HG02981 (cell line): ENCODE measurements around the gene ACOX1.

Experiments used
- ATAC-seq: cut with Tn5 transposase; IDR thresholded peaks from one replicate; pipeline ENCODE4 v1.9.1; 2021; ENCODE audit warnings: mild to moderate bottlenecking, moderate library complexity; ENCODE audit not compliant: unreplicated experiment

The ACOX1 gene

DNA sequence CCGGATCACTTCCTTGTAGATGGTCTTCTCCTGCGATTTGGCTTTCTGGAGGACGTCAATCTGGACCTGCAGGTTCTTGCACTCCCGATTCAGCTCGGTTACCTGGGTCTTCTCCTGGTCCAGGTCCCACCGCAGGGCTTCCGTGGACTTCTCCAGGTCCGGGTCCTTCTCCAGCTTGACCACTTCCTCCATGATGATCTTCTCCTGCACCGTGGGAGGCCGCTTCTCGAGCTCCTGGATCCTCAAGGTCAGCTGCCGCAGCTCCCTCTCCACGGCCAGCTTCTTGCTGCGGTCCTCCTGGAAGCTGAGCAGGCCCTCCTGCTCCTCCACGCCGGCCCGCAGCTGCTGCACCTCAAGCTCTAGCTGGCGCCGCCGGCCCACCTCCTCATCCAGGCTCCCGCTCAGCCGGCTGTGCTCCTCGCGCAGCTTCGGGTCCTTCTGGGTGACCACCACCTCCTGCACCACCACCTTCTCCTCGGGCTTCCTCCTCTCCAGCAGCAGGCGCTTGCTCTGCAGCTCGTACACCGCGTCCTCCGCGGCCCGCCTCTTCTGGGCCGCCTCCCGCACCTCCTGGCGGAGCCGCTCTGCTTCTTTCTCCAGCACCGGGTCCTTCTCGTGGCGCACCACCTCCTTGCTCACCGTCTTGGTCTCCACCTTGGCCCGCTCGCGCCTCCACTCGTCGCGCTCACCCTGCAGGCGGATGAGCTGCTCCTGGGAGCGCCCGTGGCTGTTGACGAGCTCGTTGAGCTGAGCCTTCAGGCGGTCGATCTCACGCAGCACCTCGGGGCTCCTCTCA is 29.9 kb upstream of the ACOX1 start:
- no peak for ATAC-seq

DNA sequence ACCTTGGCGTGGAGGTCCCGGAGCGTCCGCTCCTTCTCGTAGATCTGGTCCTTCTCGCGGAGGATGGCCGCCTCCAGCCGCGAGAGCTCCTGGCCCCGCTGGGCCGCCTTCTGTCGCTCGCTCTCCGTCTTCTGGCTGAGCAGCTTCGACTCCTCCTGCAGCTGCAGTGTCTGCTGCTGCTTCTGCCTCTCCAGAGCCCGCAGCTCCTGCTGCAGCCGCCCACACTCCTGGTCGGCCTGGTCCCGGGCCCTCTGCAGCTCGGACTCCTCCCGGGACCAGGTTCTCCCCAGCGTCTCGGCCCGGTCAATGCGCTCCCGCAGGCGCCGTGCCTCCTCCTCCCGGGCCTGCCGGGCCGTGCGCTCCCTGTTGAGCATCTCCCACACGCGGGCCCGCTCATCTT is 29.2 kb upstream of the ACOX1 start:
- ATAC-seq = no peak

DNA sequence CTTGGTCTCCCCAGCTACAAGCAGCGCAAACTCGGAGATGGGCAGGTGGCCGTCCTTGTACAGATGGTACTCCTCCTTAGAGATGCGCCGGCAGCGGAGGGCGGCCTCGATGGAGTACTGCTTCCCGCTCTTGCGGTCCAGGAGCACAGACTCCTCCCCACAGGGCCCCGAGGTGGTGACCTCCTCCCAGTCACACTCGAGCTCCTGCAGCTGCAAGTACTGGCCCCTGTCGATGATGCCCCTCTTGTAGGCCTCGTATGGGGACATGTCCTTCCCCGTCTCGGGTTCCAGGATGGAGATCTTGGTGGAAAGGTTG is 28.8 kb upstream of the ACOX1 start:
- ATAC-seq = no peak

DNA sequence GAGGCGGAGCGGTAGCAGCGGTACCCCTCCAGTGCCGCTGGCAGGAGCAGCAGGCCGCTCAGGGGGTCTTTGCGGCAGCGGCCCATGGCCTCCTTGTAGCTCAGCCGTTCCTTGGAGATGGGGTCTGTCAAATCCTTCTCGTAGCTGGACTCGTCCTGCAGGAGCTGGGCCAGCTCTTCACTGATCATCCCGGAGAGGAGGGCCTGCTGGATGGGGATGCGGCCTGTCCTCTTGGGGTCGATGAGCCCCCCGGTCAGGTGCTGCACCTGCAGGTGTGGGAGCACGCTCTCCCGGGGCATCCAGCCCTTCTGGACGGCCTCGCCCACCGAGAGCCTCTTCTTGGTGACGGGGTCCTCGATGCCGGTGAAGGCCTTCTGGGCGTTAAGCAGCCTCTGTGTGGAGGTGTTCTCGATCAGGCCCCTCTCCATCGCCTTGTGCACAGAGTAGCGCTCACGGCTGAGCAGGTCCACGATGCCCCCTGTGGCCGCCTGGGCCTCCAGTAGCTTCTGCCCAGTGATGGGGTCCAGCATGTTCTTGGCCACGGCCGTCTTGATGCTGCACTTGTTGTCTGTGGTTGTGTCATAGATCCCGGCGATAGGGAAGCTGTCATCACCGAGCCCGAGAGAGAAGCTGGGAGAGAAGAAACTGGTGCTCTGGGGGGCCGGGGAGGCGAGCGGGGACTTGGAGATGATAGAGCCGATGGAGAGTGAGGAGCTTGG is 28.3 kb upstream of the ACOX1 start:
- ATAC-seq = no peak

DNA sequence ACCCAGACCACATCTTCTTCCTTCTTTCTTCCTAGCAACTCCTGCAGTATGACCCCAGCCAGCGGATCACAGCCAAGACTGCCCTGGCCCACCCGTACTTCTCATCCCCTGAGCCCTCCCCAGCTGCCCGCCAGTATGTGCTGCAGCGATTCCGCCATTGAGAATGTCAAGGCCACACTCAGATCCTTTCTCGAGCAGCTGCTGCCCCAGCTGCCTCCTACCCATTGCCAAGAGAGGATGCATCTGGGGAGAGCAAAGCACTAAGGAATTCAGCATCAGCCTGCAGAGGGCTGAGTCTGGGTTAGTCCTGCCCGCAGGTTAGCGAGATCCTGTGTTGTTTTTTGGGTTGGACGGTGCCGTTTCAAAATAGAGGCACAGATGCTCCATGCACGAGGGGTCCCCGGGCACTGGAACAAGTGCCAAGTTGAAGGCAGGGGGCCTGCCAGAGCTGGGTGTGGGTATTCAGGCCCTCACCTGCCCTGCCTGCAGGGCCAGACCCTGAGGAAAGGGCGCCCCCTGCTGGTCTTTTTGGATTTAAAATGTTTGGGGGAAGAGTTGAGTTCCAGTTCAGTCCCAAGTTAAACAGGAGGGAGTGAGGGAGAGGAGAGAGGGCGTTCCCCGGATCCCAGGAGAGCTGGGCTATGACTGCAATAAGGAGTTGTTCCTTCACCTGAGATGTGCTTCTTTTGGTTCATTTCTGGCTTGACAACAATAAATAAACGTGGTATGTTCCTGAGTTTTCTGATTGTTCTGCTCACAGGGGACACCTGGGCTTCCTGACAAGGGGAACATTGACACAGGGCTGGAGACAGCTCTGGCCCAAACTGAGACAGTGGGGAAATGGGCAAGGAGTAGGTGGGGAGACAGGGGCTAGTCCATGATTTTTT is 26.5 kb upstream of the ACOX1 start:
- no peak for ATAC-seq

DNA sequence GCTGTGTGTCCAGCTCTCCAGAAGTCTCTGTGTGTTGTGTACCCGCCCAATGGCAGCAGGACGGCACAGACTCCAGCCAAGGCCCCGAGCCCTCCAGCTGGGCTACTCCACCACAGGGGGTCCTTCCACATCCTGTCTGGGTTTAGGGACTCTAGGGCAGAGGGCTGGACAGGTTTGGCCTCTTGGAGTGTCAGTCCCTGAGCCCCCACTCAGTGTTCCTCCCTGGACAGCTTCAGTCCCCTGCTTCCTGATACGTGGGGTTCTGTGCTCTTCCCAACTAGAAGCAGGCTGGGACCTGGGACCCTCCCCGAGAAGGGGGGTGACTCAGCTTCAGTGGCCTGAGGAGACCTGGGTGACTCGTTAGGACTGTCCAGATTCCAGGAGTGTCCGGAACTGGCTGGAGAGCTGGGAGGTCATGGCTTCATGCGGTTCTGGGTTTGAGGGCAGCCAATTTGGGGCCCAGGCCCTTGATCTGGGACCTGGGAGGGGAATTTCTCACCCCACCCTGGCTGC is 25.8 kb upstream of the ACOX1 start:
- ATAC-seq = no peak

DNA sequence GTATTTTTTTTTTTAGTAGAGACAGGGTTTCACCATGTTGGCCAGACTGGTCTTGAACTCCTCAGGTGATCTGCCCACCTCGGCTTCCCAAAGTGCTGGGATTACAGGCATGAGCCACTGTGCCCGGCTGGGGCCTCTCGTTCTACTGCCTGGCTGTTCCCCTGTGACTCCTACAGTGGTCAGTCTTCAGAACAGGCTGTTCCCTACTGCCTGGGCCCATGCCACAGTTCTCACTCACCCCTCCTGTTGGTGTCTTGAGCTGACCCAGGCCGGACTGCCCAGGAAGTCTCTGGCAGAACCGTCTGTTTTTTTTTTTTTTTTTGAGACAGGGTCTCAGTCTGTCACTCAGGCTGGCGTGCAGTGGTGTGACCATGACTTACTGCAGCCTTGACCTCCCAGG is 24.9 kb upstream of the ACOX1 start:
- no peak for ATAC-seq

DNA sequence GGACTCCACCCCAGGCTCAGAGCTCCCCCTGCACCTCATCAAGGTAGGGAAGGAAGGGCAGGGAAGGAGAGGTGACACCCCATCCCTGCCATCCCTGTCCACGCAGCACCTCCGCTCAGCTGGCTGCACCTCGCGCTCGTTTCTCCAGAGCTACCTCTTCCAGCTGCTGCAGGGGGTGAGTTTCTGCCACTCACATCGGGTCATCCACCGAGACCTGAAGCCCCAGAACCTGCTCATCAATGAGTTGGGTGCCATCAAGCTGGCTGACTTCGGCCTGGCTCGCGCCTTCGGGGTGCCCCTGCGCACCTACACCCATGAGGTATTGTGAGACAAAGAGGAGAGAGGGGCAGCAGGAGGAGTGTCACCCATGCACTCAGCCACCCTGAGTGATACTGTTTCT is 23.1 kb upstream of the ACOX1 start:
- no peak for ATAC-seq

DNA sequence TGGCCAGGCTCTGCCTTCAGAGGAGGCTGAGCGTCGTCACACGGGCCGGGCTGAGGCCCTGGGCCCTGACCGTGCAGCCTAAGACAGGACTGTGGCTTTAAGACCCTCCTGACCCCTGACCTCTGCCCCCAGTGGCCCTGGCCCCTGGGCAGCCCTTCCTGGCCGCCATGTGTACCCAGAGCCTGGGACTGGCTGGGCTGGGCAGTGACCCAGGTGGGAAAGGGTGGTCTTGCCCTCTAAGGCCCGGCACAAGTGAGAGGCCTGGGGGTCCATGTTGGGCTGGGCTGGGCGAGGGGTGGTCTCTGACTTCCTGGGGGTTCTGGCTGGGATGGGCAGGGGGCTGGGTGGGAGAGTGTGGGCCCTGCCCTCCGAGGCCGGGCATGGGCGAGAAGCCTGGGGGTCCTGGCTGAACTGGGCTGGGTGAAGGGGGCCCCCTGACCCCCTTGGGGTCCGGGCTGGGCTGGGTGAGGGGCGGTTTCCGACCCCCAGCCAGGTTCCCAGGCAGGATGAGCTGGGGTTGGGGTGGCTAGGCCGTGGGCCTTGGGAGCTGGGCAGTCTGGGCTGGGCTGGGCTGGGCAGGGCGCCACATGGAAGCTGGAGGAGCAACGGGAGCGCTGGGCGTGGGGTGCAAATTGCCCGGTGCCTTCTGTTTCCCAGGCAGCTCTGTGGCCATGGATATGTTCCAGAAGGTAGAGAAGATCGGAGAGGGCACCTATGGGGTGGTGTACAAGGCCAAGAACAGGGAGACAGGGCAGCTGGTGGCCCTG is 22.0 kb upstream of the ACOX1 start, which contains the start of gene CDK3:
TSS of gene CDK3 (plus strand) at position 101 of the 767 bp plus-strand sequence. CDS start at position 672, 571 bp downstream.
- ATAC-seq = no peak

DNA sequence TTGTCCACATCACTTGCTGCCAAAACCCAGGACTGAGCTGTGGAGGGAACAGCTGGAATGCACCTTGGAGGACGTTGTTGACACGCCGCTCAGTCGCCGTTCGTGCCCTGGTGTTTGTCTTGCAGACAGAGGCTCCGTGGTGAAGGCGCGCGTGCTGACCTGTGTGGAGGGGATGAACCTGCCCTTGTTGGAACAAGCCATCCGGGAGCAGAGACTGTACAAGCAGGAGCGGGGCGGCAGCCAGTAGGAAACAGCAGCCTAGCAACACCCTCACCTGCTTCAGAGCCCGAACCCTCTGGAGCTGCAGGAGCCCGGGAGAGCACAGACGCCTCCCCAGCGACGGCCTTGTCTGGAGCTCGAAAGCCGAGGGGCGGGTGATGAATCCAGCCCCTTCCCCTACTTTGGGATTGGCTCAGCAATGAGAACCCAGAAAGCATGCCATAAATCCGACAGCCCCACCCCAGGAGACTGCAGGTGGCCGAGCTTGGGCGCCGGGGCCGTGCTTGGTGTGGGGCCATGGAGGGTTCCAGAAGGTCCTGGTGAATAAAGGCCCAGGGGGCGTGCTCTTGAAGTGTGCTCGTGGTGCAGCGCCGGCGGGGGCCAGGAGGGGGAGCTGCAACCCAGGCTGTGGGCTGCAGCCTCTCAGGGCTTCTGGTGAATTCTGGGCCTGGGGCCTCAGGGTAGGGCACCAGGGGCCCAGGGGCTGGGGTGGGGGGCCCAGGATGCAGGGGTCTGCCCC is 21.2 kb upstream of the ACOX1 start:
- ATAC-seq = no peak

DNA sequence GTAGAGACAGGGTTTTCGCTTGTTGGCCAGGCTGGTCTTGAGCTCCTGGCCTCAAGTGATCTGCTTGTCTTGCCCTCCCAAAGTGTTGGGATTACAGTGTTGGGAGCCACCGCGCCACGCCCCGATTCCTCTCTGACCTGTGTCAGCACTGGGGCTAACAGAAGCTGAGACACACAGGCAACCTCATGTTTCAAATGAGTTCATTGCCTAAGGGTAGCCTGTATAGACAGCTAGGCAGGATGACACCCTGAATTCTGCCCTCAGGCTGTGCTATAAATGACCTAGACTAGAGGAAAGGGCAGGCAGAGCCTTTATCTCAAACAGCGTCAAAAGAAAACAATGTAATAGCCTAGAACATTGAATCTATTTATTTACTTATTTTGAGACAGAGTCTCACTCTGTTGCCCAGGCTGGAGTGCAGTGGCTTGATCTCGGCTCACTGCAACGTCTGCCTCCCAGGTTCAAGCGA is 19.4 kb upstream of the ACOX1 start:
- no peak for ATAC-seq

DNA sequence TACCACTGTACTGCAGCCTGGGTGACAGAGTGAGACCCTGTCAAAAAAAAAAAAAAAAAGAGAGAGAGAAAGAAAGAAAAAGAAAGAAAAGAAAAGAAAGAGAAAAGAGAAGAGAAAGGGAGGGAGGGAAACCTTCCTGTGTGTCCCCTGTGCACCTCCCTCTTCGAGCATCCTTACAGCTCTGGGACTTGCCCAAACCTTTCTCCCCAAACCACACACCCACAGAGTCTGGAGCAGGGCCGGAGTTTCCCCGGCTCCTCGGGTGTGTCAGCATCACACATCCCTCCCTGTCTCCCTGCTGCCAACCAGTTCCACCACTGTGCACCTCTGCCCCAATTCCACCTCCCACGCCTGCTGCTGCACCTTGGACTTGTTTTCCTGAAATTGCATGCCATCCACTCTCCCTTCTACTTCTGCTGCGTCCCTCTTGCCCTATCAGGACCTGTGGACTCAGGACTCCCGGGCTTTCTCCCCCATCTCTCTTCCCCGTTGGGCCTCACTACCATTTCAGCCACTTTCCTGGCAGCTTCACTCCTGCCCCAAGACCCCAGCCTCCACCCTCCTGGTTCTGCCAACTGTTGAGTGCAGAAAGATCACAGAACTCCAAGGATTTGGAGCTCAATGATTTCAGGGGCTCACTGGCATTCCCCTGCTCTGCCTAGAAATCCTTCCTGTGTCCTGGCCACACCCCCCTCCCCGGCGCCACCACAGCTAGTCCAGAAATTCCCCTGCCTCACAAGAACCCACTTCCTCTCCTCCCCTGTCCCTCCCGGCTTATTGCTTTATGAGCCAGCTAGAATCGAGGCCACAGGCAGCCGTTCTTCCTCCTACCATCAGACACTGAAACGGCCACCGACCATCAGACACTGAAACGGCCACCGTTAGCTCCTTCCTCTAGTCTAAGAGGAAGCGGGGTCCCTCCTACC is 18.0 kb upstream of the ACOX1 start:
- no peak for ATAC-seq

DNA sequence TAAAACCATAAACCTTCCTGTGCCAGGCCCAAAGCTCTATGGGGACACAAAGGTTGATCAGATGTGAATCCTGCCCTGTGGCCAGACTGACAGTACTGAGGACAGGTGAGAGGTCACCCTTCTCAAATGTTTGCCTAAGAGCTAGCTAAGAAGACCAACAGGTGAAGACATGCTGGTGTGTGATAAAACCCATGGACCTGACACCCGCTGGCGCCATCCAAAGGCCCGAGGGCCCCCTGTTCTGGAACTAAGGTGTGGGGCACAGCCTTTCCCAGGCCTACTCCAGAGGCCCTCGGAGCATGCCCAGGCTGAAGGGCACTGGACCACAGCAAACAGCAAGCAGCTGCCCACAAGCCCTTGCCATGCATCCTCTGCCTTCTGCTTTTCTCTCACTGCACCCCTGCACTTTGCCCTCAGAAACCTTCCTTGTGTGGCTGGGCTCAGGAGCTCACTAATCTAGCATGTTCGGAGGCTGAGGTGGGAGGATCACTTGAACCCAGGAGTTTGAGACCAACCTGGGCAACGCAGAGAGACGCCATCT is 16.5 kb upstream of the ACOX1 start:
- no peak for ATAC-seq

DNA sequence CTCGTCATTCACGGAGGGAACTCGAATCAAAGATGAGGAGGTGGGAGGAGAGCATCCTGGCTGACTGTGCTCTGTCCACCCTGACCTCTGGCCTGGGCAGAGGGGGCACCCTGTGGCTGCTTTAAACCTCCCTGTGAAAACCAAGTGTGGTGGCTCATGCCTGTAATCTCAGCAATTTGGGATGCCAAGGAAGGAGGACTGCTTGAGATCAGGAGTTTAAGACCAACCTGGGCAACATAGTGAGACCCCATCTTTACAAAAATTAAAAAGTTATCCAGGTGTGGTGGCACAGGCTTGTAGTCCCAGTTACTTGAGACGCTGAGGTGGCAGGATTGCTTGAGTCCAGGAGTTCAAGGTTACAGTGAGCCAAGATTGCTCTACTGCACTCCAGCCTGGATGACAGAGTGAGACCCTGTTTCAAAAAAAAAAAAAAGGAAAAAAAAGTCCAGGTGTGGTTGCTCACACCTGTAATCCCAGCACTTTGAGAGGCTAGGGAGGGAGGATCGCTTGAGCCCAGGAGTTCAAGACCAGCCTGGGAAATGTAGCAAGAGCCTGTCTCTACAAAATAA is 15.9 kb upstream of the ACOX1 start:
- no peak for ATAC-seq

DNA sequence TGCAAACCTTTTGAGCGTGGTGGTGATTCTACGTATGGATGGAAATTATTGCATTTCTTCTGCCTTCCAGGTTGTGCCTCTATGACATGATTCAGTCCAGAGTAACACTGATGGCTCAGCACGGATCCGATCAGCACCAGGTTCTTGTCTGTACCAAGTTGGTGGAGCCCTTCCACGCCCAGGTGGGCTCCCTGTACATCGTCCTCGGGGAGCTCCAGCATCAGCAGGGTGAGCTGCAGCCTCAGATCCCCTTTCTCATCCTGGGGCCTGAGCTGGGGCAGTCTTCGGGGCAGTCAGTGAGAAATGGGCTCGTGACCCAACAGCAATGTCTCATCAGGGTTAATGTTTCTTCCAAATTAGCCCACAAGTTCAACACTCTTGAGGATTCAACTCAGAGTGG is 12.4 kb upstream of the ACOX1 start:
- no peak for ATAC-seq

DNA sequence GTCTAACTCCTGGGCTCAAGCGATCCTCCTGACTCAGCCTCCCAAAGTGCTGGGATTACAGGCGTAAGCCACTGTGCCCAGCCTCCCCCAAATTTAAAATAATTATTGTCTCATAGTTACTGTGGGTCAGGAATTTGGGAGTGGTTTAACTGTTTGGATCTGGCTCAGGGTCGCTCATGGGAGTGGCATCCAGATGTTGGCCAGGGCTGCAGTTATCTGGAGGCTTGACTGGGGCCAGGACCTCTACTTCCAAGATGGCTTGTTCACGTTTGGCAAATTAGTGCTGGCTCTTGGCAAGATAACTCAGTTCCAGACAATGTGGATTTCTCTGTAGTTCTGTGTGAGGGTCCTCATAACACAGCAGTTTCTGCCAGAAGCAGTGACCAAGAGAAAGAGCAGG is 8.1 kb upstream of the ACOX1 start:
- no peak for ATAC-seq

DNA sequence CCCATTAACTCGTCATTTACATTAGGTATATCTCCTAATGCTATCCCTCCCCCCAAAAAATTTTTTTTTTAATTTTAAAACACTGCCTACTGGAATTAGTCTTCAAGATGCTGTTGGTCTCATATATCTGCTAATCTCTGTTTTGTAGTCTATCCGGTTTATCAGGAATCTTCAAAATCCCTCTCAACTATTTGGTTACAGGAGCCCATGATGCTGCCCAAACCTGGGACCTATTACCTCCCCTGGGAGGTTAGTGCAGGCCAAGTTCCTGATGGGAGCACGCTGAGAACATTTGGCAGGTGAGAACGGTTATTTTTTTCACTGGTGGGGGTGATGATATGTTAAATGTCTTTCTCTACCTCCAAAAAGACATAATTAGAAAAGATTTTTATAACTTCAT is 7.0 kb upstream of the ACOX1 start:
- ATAC-seq = no peak

DNA sequence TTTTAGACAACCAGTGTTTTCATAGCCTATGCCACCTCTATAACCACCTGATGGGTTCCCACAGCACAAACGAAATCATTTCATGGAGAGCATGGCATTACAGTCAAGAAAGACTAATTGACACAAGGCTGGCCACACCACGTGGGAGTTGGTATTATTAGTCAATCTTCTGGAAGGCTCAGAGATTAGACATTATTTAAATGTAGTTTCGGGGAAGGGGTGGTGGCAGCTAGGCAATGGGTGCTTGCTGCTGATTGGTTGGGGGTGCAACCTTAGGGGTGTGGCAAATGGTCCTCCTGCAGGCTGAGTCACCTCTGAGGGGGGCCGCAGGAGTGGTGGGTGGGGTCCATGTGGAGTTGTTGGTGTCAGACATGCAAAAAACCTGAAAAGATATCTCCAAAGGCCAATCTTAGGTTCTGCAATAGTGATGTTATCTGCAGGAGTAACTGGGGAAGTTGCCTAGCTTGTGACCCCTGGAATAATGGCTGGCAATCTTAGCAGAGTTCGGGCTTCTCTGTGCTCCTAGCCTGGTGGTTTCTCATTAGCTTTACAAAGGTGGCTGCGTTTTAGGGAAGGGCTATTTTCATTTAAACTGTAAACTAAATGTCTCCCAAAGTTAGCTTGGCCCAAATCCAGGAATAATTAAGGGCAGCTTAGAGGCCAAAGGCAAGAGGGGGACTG is 4.7 kb upstream of the ACOX1 start:
- no peak for ATAC-seq
